Mesothelial cell of epicardium (in vitro differentiated cells): ENCODE measurements around the gene BEAN1. TPM values are rescaled to one million over a fixed set of nuclear protein-coding genes. Genes with fewer than 3 reads are reported as not detected.

Experiments
- DNase-seq, 2 experiments: peaks; one replicate each; pipeline ENCODE4 v3.0.0; 2021; ENCODE audit warnings: low spot score in 2 of 2; ENCODE audit not compliant: unreplicated experiment in 2 of 2
- H3K27ac Mint-ChIP-seq: 2 replicates; pipeline ENCODE4 v1.8.0; 2021; ENCODE audit warnings: mixed read lengths
- H3K27me3 Mint-ChIP-seq: 2 replicates; pipeline ENCODE4 v1.8.0; 2021; ENCODE audit warnings: low read depth, mixed read lengths
- H3K36me3 Mint-ChIP-seq: 2 replicates; pipeline ENCODE4 v1.8.0; 2021; ENCODE audit warnings: mixed read lengths
- H3K4me1 Mint-ChIP-seq: 2 replicates; pipeline ENCODE4 v1.8.0; 2021; ENCODE audit warnings: mixed read lengths
- H3K4me3 Mint-ChIP-seq: 2 replicates; pipeline ENCODE4 v1.8.0; 2021; ENCODE audit warnings: mild to moderate bottlenecking, moderate library complexity, mixed read lengths
- H3K9me3 Mint-ChIP-seq: 2 replicates; pipeline ENCODE4 v1.8.0; 2021; ENCODE audit warnings: mixed read lengths
- CTCF ChIP-seq: fragments of 200-600 bp; sonication (generic); IDR thresholded peaks from one replicate; pipeline ENCODE4 v1.5.0; 2021; ENCODE audit warnings: antibody characterized with exemption; ENCODE audit not compliant: unreplicated experiment
- total RNA-seq: library from RNA; stranded (reverse); gene quantifications from 3 replicates; pipeline ENCODE4 v1.2.1, GENCODE V29; 2021

Gene BEAN1
- total RNA-seq, 1 donor from 2014 or later: 1.1 TPM

GRCh38 chr16:66412182-66412581 is 14.9 kb upstream of the BEAN1 start:
- H3K4me3 Mint-ChIP-seq: no peak overlapping the region

GRCh38 chr16:66414891-66415290 is 12.2 kb upstream of the BEAN1 start:
- DNase-seq: no peak
- Mint-ChIP-seq H3K4me1 (peaks cover under 1% of the 10 kb centered on the region), H3K27ac (no peak overlapping the region), H3K36me3 (peaks cover 3% of the 10 kb centered on the region), H3K4me3 (no peak overlapping the region), H3K27me3 (peaks cover 5% of the 10 kb centered on the region), H3K9me3 (peaks cover 36% of the 10 kb centered on the region)
- no peak for TF ChIP-seq CTCF

More at GRCh38 chr16:66412182-66412581, 14.9 kb upstream of the BEAN1 start:
- peaks cover 22% of the 10 kb centered on the region for H3K4me1 Mint-ChIP-seq
- no peak for DNase-seq
- peaks cover 3% of the 10 kb centered on the region for H3K36me3 Mint-ChIP-seq
- peaks cover 32% of the 10 kb centered on the region for H3K9me3 Mint-ChIP-seq
- peaks cover 3% of the 10 kb centered on the region for H3K27me3 Mint-ChIP-seq
- TF ChIP-seq CTCF: no peak
- no peak overlapping the region for H3K27ac Mint-ChIP-seq

GRCh38 chr16:66416136-66416535 is 11.0 kb upstream of the BEAN1 start:
- peaks cover 13% of the 10 kb centered on the region for H3K27me3 Mint-ChIP-seq
- no peak overlapping the region for H3K4me3 Mint-ChIP-seq
- H3K36me3 Mint-ChIP-seq: peaks cover 1% of the 10 kb centered on the region
- no peak for TF ChIP-seq CTCF
- no peaks in the 10 kb centered on the region for H3K4me1 Mint-ChIP-seq
- DNase-seq: peak in 1 of 2 experiments; percentile 13
- H3K27ac Mint-ChIP-seq: no peak overlapping the region
- peaks cover 33% of the 10 kb centered on the region for H3K9me3 Mint-ChIP-seq

- Mint-ChIP-seq H3K27me3 (peaks cover 18% of the 10 kb centered on the region), H3K27ac (no peak overlapping the region), H3K9me3 (peaks cover 27% of the 10 kb centered on the region), H3K4me3 (no peak overlapping the region), H3K4me1 (no peaks in the 10 kb centered on the region), H3K36me3 (no peaks in the 10 kb centered on the region)
- TF ChIP-seq CTCF: no peak
- DNase-seq: no peak
Observed at GRCh38 chr16:66416939-66417700, 10.0 kb upstream of the BEAN1 start.

- Mint-ChIP-seq H3K36me3 (no peaks in the 10 kb centered on the region), H3K27ac (no peak overlapping the region)
Observed at GRCh38 chr16:66418165-66418962, 8.7 kb upstream of the BEAN1 start.

More at GRCh38 chr16:66418165-66418962, 8.7 kb upstream of the BEAN1 start:
- no peak for DNase-seq
- TF ChIP-seq CTCF: no peak
- peaks cover 29% of the 10 kb centered on the region for H3K27me3 Mint-ChIP-seq
- peaks cover 18% of the 10 kb centered on the region for H3K9me3 Mint-ChIP-seq
- H3K4me1 Mint-ChIP-seq: no peaks in the 10 kb centered on the region
- H3K4me3 Mint-ChIP-seq: no peak overlapping the region
